Osteocyte (in vitro differentiated cells): ENCODE data around the gene TAS1R1. TPM values are rescaled to one million over a fixed set of nuclear protein-coding genes. Genes with fewer than 3 reads are reported as not detected.
"Not testable (repeated sequence)": the region's sequence is repeated elsewhere in the genome, so short reads cannot be mapped to it uniquely, and the experiment has no call there.

Experiments
- DNase-seq: peaks from one replicate; pipeline ENCODE4 v3.0.0; 2021; ENCODE audit warnings: mixed read lengths; ENCODE audit not compliant: unreplicated experiment; ENCODE audit errors: extremely low spot score
- H3K27ac Mint-ChIP-seq: one replicate; pipeline ENCODE4 v1.8.0; 2021; ENCODE audit warnings: mild to moderate bottlenecking, mixed read lengths; ENCODE audit not compliant: unreplicated experiment
- H3K27me3 Mint-ChIP-seq: one replicate; pipeline ENCODE4 v1.8.0; 2021; ENCODE audit warnings: mixed read lengths; ENCODE audit not compliant: unreplicated experiment
- H3K36me3 Mint-ChIP-seq: one replicate; pipeline ENCODE4 v1.8.0; 2021; ENCODE audit warnings: mixed read lengths; ENCODE audit not compliant: unreplicated experiment
- H3K4me1 Mint-ChIP-seq: one replicate; pipeline ENCODE4 v1.8.0; 2021; ENCODE audit warnings: mixed read lengths; ENCODE audit not compliant: unreplicated experiment
- H3K4me3 Mint-ChIP-seq: one replicate; pipeline ENCODE4 v1.8.0; 2021; ENCODE audit warnings: mild to moderate bottlenecking, moderate library complexity, mixed read lengths; ENCODE audit not compliant: unreplicated experiment
- H3K9me3 Mint-ChIP-seq: one replicate; pipeline ENCODE4 v1.8.0; 2021; ENCODE audit warnings: mixed read lengths; ENCODE audit not compliant: unreplicated experiment
- CTCF ChIP-seq: fragments of 200-600 bp; sonication (generic); IDR thresholded peaks from 2 replicates; pipeline ENCODE4 v1.5.0; 2021; ENCODE audit warnings: antibody characterized with exemption, mild to moderate bottlenecking, moderate library complexity
- total RNA-seq: library from RNA; stranded (reverse); gene quantifications from 2 replicates; pipeline ENCODE4 v1.2.1, GENCODE V29; 2021

TAS1R1 gene
- total RNA-seq, 1 donor from 2014 or later: not detected

- TF ChIP-seq CTCF: no peak
- Mint-ChIP-seq H3K4me3 (peak overlapping the region; percentile 44), H3K4me1 (peaks cover 29% of the 10 kb centered on the region), H3K9me3 (no peaks in the 10 kb centered on the region), H3K27me3 (no peaks in the 10 kb centered on the region), H3K27ac (no peak overlapping the region), H3K36me3 (peaks cover 17% of the 10 kb centered on the region)
- DNase-seq: no peak
These were observed 44.3 kb downstream of the TAS1R1 start for GRCh38 chr1:6599141-6599975.

- peaks cover 33% of the 10 kb centered on the region for H3K4me1 Mint-ChIP-seq
- not testable (repeated sequence) for H3K27me3 Mint-ChIP-seq, H3K9me3 Mint-ChIP-seq, DNase-seq
- H3K27ac Mint-ChIP-seq: peak overlapping the region; percentile 93
- peak overlapping the region; percentile 96 for H3K4me3 Mint-ChIP-seq
- H3K36me3 Mint-ChIP-seq: peaks cover 14% of the 10 kb centered on the region
These were observed 44.9 kb downstream of the TAS1R1 start for GRCh38 chr1:6599991-6600390.

- H3K9me3 Mint-ChIP-seq: no peaks in the 10 kb centered on the region
- no peaks in the 10 kb centered on the region for H3K27me3 Mint-ChIP-seq
- peaks cover 35% of the 10 kb centered on the region for H3K4me1 Mint-ChIP-seq
- H3K4me3 Mint-ChIP-seq: peak overlapping the region; percentile 96
- no peak for TF ChIP-seq CTCF
- H3K36me3 Mint-ChIP-seq: peaks cover 10% of the 10 kb centered on the region
- peak overlapping the region; percentile 93 for H3K27ac Mint-ChIP-seq
- no peak for DNase-seq
These were observed 45.4 kb downstream of the TAS1R1 start for GRCh38 chr1:6600410-6601048.

- Mint-ChIP-seq H3K4me3 (peak overlapping the region; percentile 96), H3K36me3 (peaks cover 2% of the 10 kb centered on the region), H3K27ac (peak overlapping the region; percentile 93), H3K27me3 (no peaks in the 10 kb centered on the region), H3K9me3 (no peaks in the 10 kb centered on the region), H3K4me1 (peaks cover 34% of the 10 kb centered on the region)
- TF ChIP-seq CTCF: no peak
- no peak for DNase-seq
These were observed 46.2 kb downstream of the TAS1R1 start for GRCh38 chr1:6601049-6601922.

- H3K27ac Mint-ChIP-seq: peak overlapping the region; percentile 93
- no peaks in the 10 kb centered on the region for H3K36me3 Mint-ChIP-seq
- peaks cover 31% of the 10 kb centered on the region for H3K4me1 Mint-ChIP-seq
- no peak for TF ChIP-seq CTCF
- DNase-seq: no peak
- peak overlapping the region; percentile 96 for H3K4me3 Mint-ChIP-seq
- H3K27me3 Mint-ChIP-seq: no peaks in the 10 kb centered on the region
- H3K9me3 Mint-ChIP-seq: no peaks in the 10 kb centered on the region
These were observed 47.0 kb downstream of the TAS1R1 start for GRCh38 chr1:6601923-6602668.
